ENCODE results near the gene RPS6KA2. TPM values are rescaled to one million over a fixed set of nuclear protein-coding genes. Genes with fewer than 3 reads are reported as not detected.

Gene RPS6KA2
- total and polyA plus RNA-seq, 2 experiments from 2014 or later: 45.1 to 49.0 TPM

DNA sequence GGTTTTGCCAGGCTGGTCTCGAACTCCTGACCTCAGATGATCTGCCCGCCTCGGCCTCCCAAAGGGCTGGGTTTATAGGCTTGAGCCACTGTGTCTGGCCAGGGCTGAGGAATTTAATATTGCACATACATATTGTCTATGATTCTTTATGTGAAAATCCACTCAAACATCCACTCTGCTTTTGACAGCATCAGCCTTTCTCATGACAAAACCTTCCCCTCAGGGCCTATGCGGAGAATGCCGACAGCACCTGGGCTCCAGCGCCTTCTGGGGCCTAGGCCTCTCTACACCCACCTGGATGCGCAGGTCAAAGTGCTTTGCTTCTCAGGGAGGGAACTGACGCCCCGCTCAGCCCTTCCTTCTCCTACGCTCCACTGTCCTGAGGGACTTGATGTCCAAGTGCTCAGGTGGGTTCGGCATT is 46.0 kb downstream of the RPS6KA2 start:
- Histone ChIP-seq H3K4me1 (ENCODE audit: insufficient read depth) (peaks cover 15% of the 10 kb centered on the region), H3K9me3 (ENCODE audit: low read depth) (no peaks in the 10 kb centered on the region), H4K20me1 (ENCODE audit: insufficient read depth) (no peaks in the 10 kb centered on the region), H3K36me3 (ENCODE audit: low read depth) (no peaks in the 10 kb centered on the region), H3K27me3 (replicated peaks; ENCODE audit: insufficient read depth) (no peaks in the 10 kb centered on the region), H3K4me2 (ENCODE audit: unreplicated experiment) (no peak overlapping the region), H2AFZ (no peak overlapping the region), H3K4me3 (no peak overlapping the region), H3F3A (ENCODE audit: insufficient read depth) (peaks cover 9% of the 10 kb centered on the region), H3K9ac (no peak overlapping the region), H3K79me2 (ENCODE audit: insufficient read depth) (peaks cover 58% of the 10 kb centered on the region), H3K27ac (no peak overlapping the region), H3K9me2 (ENCODE audit: insufficient read depth) (no peaks in the 10 kb centered on the region)
- no peak for DNase-seq
- in situ Hi-C loops (cut with MboI): no loop called here
- 89 to 92% methylated on average over 11 of the region's 11 CpGs for WGBS, 2 experiments (ENCODE audit: low coverage in 1 of 2, low lambda C conversion rate in 2 of 2, missing lambda C conversion rate in 2 of 2)
- TF ChIP-seq EZH2phosphoT487 (IDR thresholded peaks at IDR 0.05; ENCODE audit: insufficient read depth, low read depth): no peak
- no peak for TF ChIP-seq EZH2 (IDR thresholded peaks at IDR 0.05; ENCODE audit: insufficient read depth, poor library complexity, severe bottlenecking)

- Histone ChIP-seq H2AFZ (no peak overlapping the region), H3K27ac (no peak overlapping the region), H3K27me3 (replicated peaks; ENCODE audit: insufficient read depth) (no peaks in the 10 kb centered on the region), H3K4me1 (ENCODE audit: insufficient read depth) (peaks cover 21% of the 10 kb centered on the region), H3K9me3 (ENCODE audit: low read depth) (no peaks in the 10 kb centered on the region), H3K9me2 (ENCODE audit: insufficient read depth) (no peaks in the 10 kb centered on the region), H3F3A (ENCODE audit: insufficient read depth) (peaks cover 9% of the 10 kb centered on the region), H3K9ac (no peak overlapping the region), H3K4me3 (no peak overlapping the region), H4K20me1 (ENCODE audit: insufficient read depth) (no peaks in the 10 kb centered on the region), H3K79me2 (ENCODE audit: insufficient read depth) (peaks cover 65% of the 10 kb centered on the region), H3K36me3 (ENCODE audit: low read depth) (no peaks in the 10 kb centered on the region), H3K4me2 (ENCODE audit: unreplicated experiment) (no peak overlapping the region)
- DNase-seq: peak; percentile 18
- WGBS, 2 experiments (ENCODE audit: low coverage in 1 of 2, low lambda C conversion rate in 2 of 2, missing lambda C conversion rate in 2 of 2): 88 to 90% methylated on average over 16 to 17 of the region's 17 CpGs
- in situ Hi-C loops (cut with MboI): no loop called here
- TF ChIP-seq EZH2 (IDR thresholded peaks at IDR 0.05; ENCODE audit: insufficient read depth, poor library complexity, severe bottlenecking) (no peak), EZH2phosphoT487 (IDR thresholded peaks at IDR 0.05; ENCODE audit: insufficient read depth, low read depth) (no peak)
These were observed 46.7 kb downstream of the RPS6KA2 start for GRCh38 chr6:166580076-166581050.

DNA sequence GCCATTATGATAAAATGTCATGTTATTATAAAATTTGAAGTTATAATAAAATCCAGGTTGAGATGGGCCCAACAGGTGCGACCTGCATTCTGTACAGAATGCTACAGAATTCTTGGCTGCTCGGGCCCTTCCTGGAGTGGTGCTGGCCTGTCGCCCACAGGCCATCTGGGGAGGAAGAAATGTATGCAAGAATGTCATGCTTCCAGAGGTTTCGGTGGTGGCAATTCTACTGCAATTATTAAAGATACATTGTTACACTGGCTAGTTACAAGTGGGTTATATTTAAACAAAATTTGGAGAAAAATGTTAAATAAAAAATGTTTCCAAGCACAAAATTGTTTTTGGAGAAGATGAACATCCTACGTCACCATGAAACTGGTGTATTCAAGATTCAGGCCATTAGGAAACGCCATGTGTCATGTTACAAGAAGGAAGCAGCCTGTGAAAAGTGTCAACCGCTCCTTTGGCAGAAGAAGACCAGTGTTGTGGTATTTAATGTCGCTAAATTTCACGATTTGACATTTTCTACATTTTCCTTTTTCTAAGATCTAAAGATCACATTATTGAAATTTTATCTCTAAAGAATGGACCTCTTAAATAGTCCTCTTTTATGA is 47.7 kb downstream of the RPS6KA2 start:
- no peaks in the 10 kb centered on the region for H3K9me3 ChIP-seq (ENCODE audit: low read depth)
- no peaks in the 10 kb centered on the region for H3K9me2 ChIP-seq (ENCODE audit: insufficient read depth)
- H2AFZ ChIP-seq: no peak overlapping the region
- H3K27ac ChIP-seq: no peak overlapping the region
- no peak for DNase-seq
- peaks cover 19% of the 10 kb centered on the region for H3K4me1 ChIP-seq (ENCODE audit: insufficient read depth)
- 81 to 84% methylated on average over 9 of the region's 9 CpGs for WGBS, 2 experiments (ENCODE audit: low coverage in 1 of 2, low lambda C conversion rate in 2 of 2, missing lambda C conversion rate in 2 of 2)
- no peaks in the 10 kb centered on the region for H4K20me1 ChIP-seq (ENCODE audit: insufficient read depth)
- H3K79me2 ChIP-seq (ENCODE audit: insufficient read depth): peaks cover 57% of the 10 kb centered on the region
- H3K4me2 ChIP-seq (ENCODE audit: unreplicated experiment): no peak overlapping the region
- H3K9ac ChIP-seq: no peak overlapping the region
- no peak for TF ChIP-seq EZH2 (IDR thresholded peaks at IDR 0.05; ENCODE audit: insufficient read depth, poor library complexity, severe bottlenecking)
- H3K36me3 ChIP-seq (ENCODE audit: low read depth): no peaks in the 10 kb centered on the region
- H3K27me3 ChIP-seq (replicated peaks; ENCODE audit: insufficient read depth): no peaks in the 10 kb centered on the region
- in situ Hi-C loops (cut with MboI): no loop called here
- no peak overlapping the region for H3K4me3 ChIP-seq
- H3F3A ChIP-seq (ENCODE audit: insufficient read depth): peaks cover 7% of the 10 kb centered on the region

DNA sequence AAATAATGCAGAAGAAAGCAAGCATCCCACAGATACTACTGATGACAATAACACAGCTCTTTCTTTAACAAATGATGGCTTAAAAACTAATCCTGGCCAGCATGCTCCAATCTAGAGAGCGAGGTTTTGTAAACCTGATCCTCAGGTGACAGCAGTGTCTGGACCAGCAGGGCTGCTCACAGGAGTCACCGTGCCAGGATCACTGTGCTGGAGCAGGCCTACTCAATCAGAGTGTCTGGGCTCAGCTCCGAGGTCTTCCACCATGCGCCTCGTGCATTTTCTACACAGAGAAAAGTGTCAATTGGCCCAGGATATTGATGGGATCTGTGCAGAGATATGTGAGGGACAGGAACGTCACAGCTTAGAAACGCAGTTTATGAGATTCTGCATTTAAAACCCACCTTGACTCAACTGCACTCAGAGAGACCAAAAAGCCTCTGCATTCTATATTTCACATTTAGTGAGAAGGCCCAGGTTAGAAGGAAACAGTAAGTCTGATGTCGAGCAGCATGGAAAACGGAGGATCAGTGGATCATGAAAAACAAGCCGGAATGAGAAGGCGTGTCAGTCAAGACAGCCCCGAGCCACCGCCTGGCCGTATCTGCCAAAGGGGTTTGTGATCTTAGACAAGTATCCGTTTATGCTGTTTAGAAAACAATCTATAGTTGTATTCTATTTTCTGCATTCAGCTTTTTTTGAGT is 48.4 kb downstream of the RPS6KA2 start:
- Histone ChIP-seq H3K27ac (no peak overlapping the region), H3F3A (ENCODE audit: insufficient read depth) (0 out of 2 replicates have a peak, but pooled peaks cover under 1% of the 10 kb centered on the region), H3K36me3 (ENCODE audit: low read depth) (no peaks in the 10 kb centered on the region), H3K79me2 (ENCODE audit: insufficient read depth) (peaks cover 54% of the 10 kb centered on the region), H3K9me3 (ENCODE audit: low read depth) (no peaks in the 10 kb centered on the region), H3K4me3 (no peak overlapping the region), H4K20me1 (ENCODE audit: insufficient read depth) (no peaks in the 10 kb centered on the region), H3K27me3 (replicated peaks; ENCODE audit: insufficient read depth) (no peaks in the 10 kb centered on the region), H2AFZ (no peak overlapping the region), H3K9ac (no peak overlapping the region), H3K9me2 (ENCODE audit: insufficient read depth) (no peaks in the 10 kb centered on the region), H3K4me1 (ENCODE audit: insufficient read depth) (peaks cover 13% of the 10 kb centered on the region), H3K4me2 (ENCODE audit: unreplicated experiment) (no peak overlapping the region)
- DNase-seq: no peak
- TF ChIP-seq EZH2 (IDR thresholded peaks at IDR 0.05; ENCODE audit: insufficient read depth, poor library complexity, severe bottlenecking) (no peak), EZH2phosphoT487 (IDR thresholded peaks at IDR 0.05; ENCODE audit: insufficient read depth, low read depth) (no peak)
- 88 to 95% methylated on average over 15 of the region's 15 CpGs for WGBS, 2 experiments (ENCODE audit: low coverage in 1 of 2, low lambda C conversion rate in 2 of 2, missing lambda C conversion rate in 2 of 2)
- in situ Hi-C loops (cut with MboI): no loop called here

Data from GM23248 (cell line).